ENCODE data around the gene IARS2.
A peak's percentile ranks its signal among the peaks of the same experiment; 100 is the strongest.

The IARS2 gene

DNA sequence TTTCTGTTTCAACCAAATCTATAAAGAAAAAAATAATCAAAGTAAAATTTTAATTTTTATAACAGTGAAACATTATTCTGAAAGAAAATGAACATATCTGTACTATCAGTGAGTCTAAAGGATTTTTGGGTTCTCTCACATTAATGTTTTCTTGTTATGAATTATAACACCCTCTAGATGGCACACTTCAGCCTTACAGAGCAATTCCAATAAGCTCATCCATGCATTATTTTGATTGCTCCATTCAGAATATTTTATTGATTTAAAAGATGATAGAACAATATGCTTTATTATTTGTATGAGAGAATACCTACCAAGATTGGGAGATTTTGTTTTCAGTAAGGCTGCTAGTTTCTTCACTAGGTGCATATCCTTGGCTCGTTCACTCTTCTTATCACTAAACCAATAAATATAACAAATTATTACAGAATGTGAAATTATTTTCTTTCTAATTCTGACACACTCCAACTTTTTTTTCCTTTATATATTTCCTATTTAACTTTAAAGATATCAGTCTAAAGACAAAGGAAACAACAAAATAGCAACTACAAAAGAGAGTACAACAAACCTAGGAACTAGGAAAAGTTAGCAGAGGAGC, 95.9 kb downstream of the IARS2 start:
- FAIRE-seq (peak; percentile 72), DNase-seq (ENCODE audit: insufficient read length, low spot score) (no peak)
- peak; percentile 74 for TF ChIP-seq CTCF (IDR thresholded peaks at IDR 0.05; ENCODE audit: insufficient read depth, missing control alignments)

GRCh38 chr1:220195701-220196100, 101.8 kb downstream of the IARS2 start:
- FAIRE-seq = peak; percentile 6
- TF ChIP-seq CTCF (IDR thresholded peaks at IDR 0.05; ENCODE audit: insufficient read depth, missing control alignments) = no peak
- DNase-seq (ENCODE audit: insufficient read length, low spot score) = no peak
